Activated T-helper 1 cell treated with anti-CD3 and anti-CD28 coated beads, Interleukin-12 subunit alpha, Interleukin-12 subunit beta, Interleukin-2, Interleukin-4 antibody, amounts not matched to agents 30 ng/mL and 10 ng/mL and 1 ng/mL, durations not matched to agents 14 hours and 24 hours and 36 hours (primary cell): ENCODE results near the gene AUTS2. TPM values are rescaled to one million over a fixed set of nuclear protein-coding genes. Genes with fewer than 3 reads are reported as not detected.

Experiments used
- DNase-seq: peaks from one replicate; pipeline ENCODE4 v3.0.0; 2021; ENCODE audit warnings: low spot score
- H3K27ac Mint-ChIP-seq: one replicate; pipeline ENCODE4 v1.8.0; 2021; ENCODE audit warnings: mild to moderate bottlenecking, mixed read lengths
- H3K27me3 Mint-ChIP-seq: one replicate; pipeline ENCODE4 v1.8.0; 2022; ENCODE audit warnings: mild to moderate bottlenecking, moderate library complexity, mixed read lengths; ENCODE audit not compliant: insufficient read depth
- H3K36me3 Mint-ChIP-seq: one replicate; pipeline ENCODE4 v1.8.0; 2021; ENCODE audit warnings: low read depth, mixed read lengths
- H3K4me1 Mint-ChIP-seq: one replicate; pipeline ENCODE4 v1.8.0; 2021; ENCODE audit warnings: low read depth, mixed read lengths
- H3K4me3 Mint-ChIP-seq: one replicate; pipeline ENCODE4 v1.8.0; 2021; ENCODE audit warnings: mild to moderate bottlenecking, moderate library complexity, mixed read lengths
- H3K9me3 Mint-ChIP-seq: one replicate; pipeline ENCODE4 v1.8.0; 2021; ENCODE audit warnings: mixed read lengths
- intact Hi-C: fragments of 100-400 bp; cut with micrococcal nuclease; formaldehyde crosslinking; loops from one replicate; pipeline ENCODE4 v1.15.1; 2024
- total RNA-seq: library from RNA; stranded (reverse); gene quantifications from 2 replicates; pipeline ENCODE4 v1.2.3, GENCODE V29; 2022

AUTS2 gene
- total RNA-seq, 1 donor from 2014 or later, result 2.7 TPM

GRCh38 chr7:69743436-69743835, 145.2 kb downstream of the AUTS2 start:
- Mint-ChIP-seq H3K9me3 (no peaks in the 10 kb centered on the region), H3K4me1 (no peaks in the 10 kb centered on the region), H3K27ac (no peak overlapping the region), H3K27me3 (no peaks in the 10 kb centered on the region), H3K36me3 (no peaks in the 10 kb centered on the region), H3K4me3 (no peak overlapping the region)
- intact Hi-C loops, result no loop called here
- DNase-seq, result no peak

- no peaks in the 10 kb centered on the region for H3K4me1 Mint-ChIP-seq
- H3K36me3 Mint-ChIP-seq, result no peaks in the 10 kb centered on the region
- no peak overlapping the region for H3K4me3 Mint-ChIP-seq
- intact Hi-C loops, result no loop called here
- H3K27me3 Mint-ChIP-seq, result no peaks in the 10 kb centered on the region
- no peak for DNase-seq
- H3K9me3 Mint-ChIP-seq, result no peaks in the 10 kb centered on the region
- H3K27ac Mint-ChIP-seq, result no peak overlapping the region
Measured at GRCh38 chr7:69744026-69744425, 145.8 kb downstream of the AUTS2 start.

- Mint-ChIP-seq H3K4me1 (no peaks in the 10 kb centered on the region), H3K27ac (no peak overlapping the region), H3K27me3 (no peaks in the 10 kb centered on the region), H3K4me3 (no peak overlapping the region), H3K36me3 (no peaks in the 10 kb centered on the region), H3K9me3 (no peaks in the 10 kb centered on the region)
- DNase-seq, result no peak
- intact Hi-C loops, result no loop called here
Measured at GRCh38 chr7:69746383-69746782, 148.1 kb downstream of the AUTS2 start.

GRCh38 chr7:69747144-69747543, 148.9 kb downstream of the AUTS2 start:
- H3K4me3 Mint-ChIP-seq, result no peak overlapping the region
- no peaks in the 10 kb centered on the region for H3K36me3 Mint-ChIP-seq
- H3K9me3 Mint-ChIP-seq, result no peaks in the 10 kb centered on the region
- DNase-seq, result no peak
- H3K4me1 Mint-ChIP-seq, result no peaks in the 10 kb centered on the region
- H3K27ac Mint-ChIP-seq, result no peak overlapping the region
- H3K27me3 Mint-ChIP-seq, result no peaks in the 10 kb centered on the region
- intact Hi-C loops, result no loop called here

GRCh38 chr7:69748530-69748929, 150.3 kb downstream of the AUTS2 start:
- no peak overlapping the region for H3K27ac Mint-ChIP-seq
- no peaks in the 10 kb centered on the region for H3K9me3 Mint-ChIP-seq
- H3K36me3 Mint-ChIP-seq, result no peaks in the 10 kb centered on the region
- H3K4me1 Mint-ChIP-seq, result no peaks in the 10 kb centered on the region
- intact Hi-C loops, result no loop called here
- H3K4me3 Mint-ChIP-seq, result no peak overlapping the region
- DNase-seq, result no peak
- H3K27me3 Mint-ChIP-seq, result no peaks in the 10 kb centered on the region

- H3K4me3 Mint-ChIP-seq, result no peak overlapping the region
- no peaks in the 10 kb centered on the region for H3K36me3 Mint-ChIP-seq
- H3K4me1 Mint-ChIP-seq, result no peaks in the 10 kb centered on the region
- DNase-seq, result no peak
- H3K9me3 Mint-ChIP-seq, result no peaks in the 10 kb centered on the region
- no peaks in the 10 kb centered on the region for H3K27me3 Mint-ChIP-seq
- intact Hi-C loops, result no loop called here
- no peak overlapping the region for H3K27ac Mint-ChIP-seq
Measured at GRCh38 chr7:69749372-69749979, 151.2 kb downstream of the AUTS2 start.

GRCh38 chr7:69749994-69750393, 151.7 kb downstream of the AUTS2 start:
- no peaks in the 10 kb centered on the region for H3K9me3 Mint-ChIP-seq
- no peaks in the 10 kb centered on the region for H3K4me1 Mint-ChIP-seq
- no peak for DNase-seq
- intact Hi-C loops, result no loop called here
- no peak overlapping the region for H3K27ac Mint-ChIP-seq
- no peaks in the 10 kb centered on the region for H3K36me3 Mint-ChIP-seq
- H3K4me3 Mint-ChIP-seq, result no peak overlapping the region
- H3K27me3 Mint-ChIP-seq, result no peaks in the 10 kb centered on the region

- intact Hi-C loops, result no loop called here
- no peaks in the 10 kb centered on the region for H3K4me1 Mint-ChIP-seq
- no peaks in the 10 kb centered on the region for H3K9me3 Mint-ChIP-seq
- no peak for DNase-seq
- no peaks in the 10 kb centered on the region for H3K36me3 Mint-ChIP-seq
- no peaks in the 10 kb centered on the region for H3K27me3 Mint-ChIP-seq
- no peak overlapping the region for H3K27ac Mint-ChIP-seq
- H3K4me3 Mint-ChIP-seq, result no peak overlapping the region
Measured at GRCh38 chr7:69751026-69751425, 152.8 kb downstream of the AUTS2 start.

GRCh38 chr7:69753981-69754380, 155.7 kb downstream of the AUTS2 start:
- no peaks in the 10 kb centered on the region for H3K4me1 Mint-ChIP-seq
- H3K27ac Mint-ChIP-seq, result peak overlapping the region; percentile 53
- no peaks in the 10 kb centered on the region for H3K9me3 Mint-ChIP-seq
- intact Hi-C loops, result no loop called here
- H3K36me3 Mint-ChIP-seq, result no peaks in the 10 kb centered on the region
- H3K27me3 Mint-ChIP-seq, result no peaks in the 10 kb centered on the region
- H3K4me3 Mint-ChIP-seq, result no peak overlapping the region
- no peak for DNase-seq

- Mint-ChIP-seq H3K27ac (no peak overlapping the region), H3K27me3 (no peaks in the 10 kb centered on the region), H3K4me3 (no peak overlapping the region), H3K4me1 (no peaks in the 10 kb centered on the region), H3K36me3 (no peaks in the 10 kb centered on the region), H3K9me3 (no peaks in the 10 kb centered on the region)
- no peak for DNase-seq
- intact Hi-C loops, result no loop called here
Measured at GRCh38 chr7:69754476-69754875, 156.2 kb downstream of the AUTS2 start.

GRCh38 chr7:69756235-69756634, 158.0 kb downstream of the AUTS2 start:
- Mint-ChIP-seq H3K27ac (no peak overlapping the region), H3K9me3 (no peaks in the 10 kb centered on the region), H3K36me3 (no peaks in the 10 kb centered on the region), H3K27me3 (no peaks in the 10 kb centered on the region), H3K4me3 (no peak overlapping the region), H3K4me1 (no peaks in the 10 kb centered on the region)
- no peak for DNase-seq
- intact Hi-C loops, result no loop called here

GRCh38 chr7:69757528-69757927, 159.3 kb downstream of the AUTS2 start:
- Mint-ChIP-seq H3K4me3 (no peak overlapping the region), H3K27ac (no peak overlapping the region), H3K27me3 (no peaks in the 10 kb centered on the region), H3K9me3 (no peaks in the 10 kb centered on the region), H3K36me3 (no peaks in the 10 kb centered on the region), H3K4me1 (no peaks in the 10 kb centered on the region)
- no peak for DNase-seq
- intact Hi-C loops, result no loop called here

- intact Hi-C loops, result no loop called here
- Mint-ChIP-seq H3K9me3 (no peaks in the 10 kb centered on the region), H3K27ac (no peak overlapping the region), H3K4me1 (no peaks in the 10 kb centered on the region), H3K4me3 (no peak overlapping the region), H3K36me3 (no peaks in the 10 kb centered on the region), H3K27me3 (no peaks in the 10 kb centered on the region)
- DNase-seq, result no peak
Measured at GRCh38 chr7:69757981-69758430, 159.7 kb downstream of the AUTS2 start.

GRCh38 chr7:69759373-69759772, 161.1 kb downstream of the AUTS2 start:
- no peak overlapping the region for H3K4me3 Mint-ChIP-seq
- no peak for DNase-seq
- intact Hi-C loops, result no loop called here
- H3K9me3 Mint-ChIP-seq, result no peaks in the 10 kb centered on the region
- H3K36me3 Mint-ChIP-seq, result no peaks in the 10 kb centered on the region
- no peaks in the 10 kb centered on the region for H3K4me1 Mint-ChIP-seq
- H3K27ac Mint-ChIP-seq, result no peak overlapping the region
- no peaks in the 10 kb centered on the region for H3K27me3 Mint-ChIP-seq
